ENCODE results near the gene GAB2. TPM values are rescaled to one million over a fixed set of nuclear protein-coding genes. Genes with fewer than 3 reads are reported as not detected.
A peak's percentile ranks its signal among the peaks of the same experiment; 100 is the strongest.

GAB2 gene
- total RNA-seq, 1 donor from 2014 or later: 6.6 TPM

DNA sequence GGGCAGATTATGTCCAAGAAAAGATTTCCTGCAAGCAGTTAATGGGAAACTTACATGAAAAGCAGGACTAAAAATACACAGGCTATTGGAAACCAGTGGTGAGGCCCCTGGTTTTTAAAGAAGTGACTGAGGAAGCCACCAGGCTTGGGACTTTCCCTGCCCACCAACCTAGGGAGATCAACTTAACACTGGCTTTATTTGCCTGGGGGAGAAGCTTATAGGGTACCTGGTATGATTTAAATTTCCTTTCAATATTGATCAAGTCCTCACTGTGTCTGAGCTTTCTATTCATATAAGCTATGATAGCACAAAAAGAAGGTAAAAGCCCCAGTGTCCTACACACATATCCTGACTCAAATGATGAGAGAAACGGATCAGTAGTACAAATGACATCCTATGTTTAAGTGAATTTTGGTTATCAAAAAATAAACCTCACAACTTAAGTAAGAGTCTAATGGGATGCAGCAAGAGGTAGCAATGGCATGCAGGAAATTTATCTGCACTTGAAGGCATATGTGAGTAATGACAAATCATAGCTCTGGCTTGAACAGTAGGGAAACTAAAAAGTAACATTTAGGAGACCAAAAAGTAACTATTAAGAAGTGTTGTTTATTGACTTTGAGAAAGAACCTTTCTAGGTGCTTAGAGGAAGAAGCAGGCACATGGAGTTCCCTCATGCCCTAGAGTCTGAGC is 85.3 kb downstream of the GAB2 start:
- Histone ChIP-seq H3K27me3 (ENCODE audit: control insufficient read depth, insufficient read depth, low read length) (no peaks in the 10 kb centered on the region), H3K36me3 (ENCODE audit: control insufficient read depth, insufficient read depth, low read length) (no peaks in the 10 kb centered on the region), H3K4me3 (ENCODE audit: low read depth, low read length) (no peak overlapping the region)
- TF ChIP-seq, protein P1, sequence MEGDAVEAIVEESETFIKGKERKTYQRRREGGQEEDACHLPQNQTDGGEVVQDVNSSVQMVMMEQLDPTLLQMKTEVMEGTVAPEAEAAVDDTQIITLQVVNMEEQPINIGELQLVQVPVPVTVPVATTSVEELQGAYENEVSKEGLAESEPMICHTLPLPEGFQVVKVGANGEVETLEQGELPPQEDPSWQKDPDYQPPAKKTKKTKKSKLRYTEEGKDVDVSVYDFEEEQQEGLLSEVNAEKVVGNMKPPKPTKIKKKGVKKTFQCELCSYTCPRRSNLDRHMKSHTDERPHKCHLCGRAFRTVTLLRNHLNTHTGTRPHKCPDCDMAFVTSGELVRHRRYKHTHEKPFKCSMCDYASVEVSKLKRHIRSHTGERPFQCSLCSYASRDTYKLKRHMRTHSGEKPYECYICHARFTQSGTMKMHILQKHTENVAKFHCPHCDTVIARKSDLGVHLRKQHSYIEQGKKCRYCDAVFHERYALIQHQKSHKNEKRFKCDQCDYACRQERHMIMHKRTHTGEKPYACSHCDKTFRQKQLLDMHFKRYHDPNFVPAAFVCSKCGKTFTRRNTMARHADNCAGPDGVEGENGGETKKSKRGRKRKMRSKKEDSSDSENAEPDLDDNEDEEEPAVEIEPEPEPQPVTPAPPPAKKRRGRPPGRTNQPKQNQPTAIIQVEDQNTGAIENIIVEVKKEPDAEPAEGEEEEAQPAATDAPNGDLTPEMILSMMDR (IDR thresholded peaks at IDR 0.05; ENCODE audit: insufficient read depth, low read length, severe bottlenecking): no peak
- DNase-seq (ENCODE audit: low read depth): peak; percentile 8
- no peak for FAIRE-seq

- DNase-seq (ENCODE audit: low read depth): no peak
- TF ChIP-seq, protein P1 (IDR thresholded peaks at IDR 0.05; ENCODE audit: insufficient read depth, low read length, severe bottlenecking): no peak
- Histone ChIP-seq H3K36me3 (ENCODE audit: control insufficient read depth, insufficient read depth, low read length) (no peaks in the 10 kb centered on the region), H3K4me3 (ENCODE audit: low read depth, low read length) (no peak overlapping the region), H3K27me3 (ENCODE audit: control insufficient read depth, insufficient read depth, low read length) (no peaks in the 10 kb centered on the region)
- FAIRE-seq: no peak
These were observed 85.9 kb downstream of the GAB2 start for GRCh38 chr11:78331711-78332110.

GRCh38 chr11:78330361-78330760 is 87.3 kb downstream of the GAB2 start:
- TF ChIP-seq, protein P1 (IDR thresholded peaks at IDR 0.05; ENCODE audit: insufficient read depth, low read length, severe bottlenecking): no peak
- no peak for DNase-seq (ENCODE audit: low read depth)
- no peak overlapping the region for H3K4me3 ChIP-seq (ENCODE audit: low read depth, low read length)
- FAIRE-seq: no peak
- no peaks in the 10 kb centered on the region for H3K27me3 ChIP-seq (ENCODE audit: control insufficient read depth, insufficient read depth, low read length)
- no peaks in the 10 kb centered on the region for H3K36me3 ChIP-seq (ENCODE audit: control insufficient read depth, insufficient read depth, low read length)

GRCh38 chr11:78327945-78328344 is 89.7 kb downstream of the GAB2 start:
- H3K27me3 ChIP-seq (ENCODE audit: control insufficient read depth, insufficient read depth, low read length): no peaks in the 10 kb centered on the region

DNA sequence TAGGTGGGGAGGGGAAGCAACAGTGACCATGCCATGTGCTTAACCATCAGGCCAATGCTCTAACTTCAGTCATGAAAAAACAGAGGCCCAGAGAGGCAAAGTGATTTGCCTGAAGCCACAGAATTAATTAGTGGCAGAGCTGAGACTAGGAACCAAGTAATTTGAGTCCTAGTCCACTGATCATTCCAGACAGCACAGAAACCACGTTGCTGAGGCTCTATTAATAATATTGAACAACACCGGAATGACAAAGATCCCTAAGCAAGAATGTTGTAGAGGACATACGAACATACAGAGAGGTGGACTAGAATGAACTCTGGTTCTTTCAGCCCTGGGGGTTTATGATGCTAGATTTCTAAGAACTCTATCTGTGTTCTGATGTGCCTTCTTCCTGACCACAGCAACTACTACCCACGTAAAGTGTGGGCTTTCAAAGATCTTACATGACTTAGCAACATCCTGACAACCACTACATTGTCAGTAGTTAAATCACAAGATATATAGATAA is 92.3 kb downstream of the GAB2 start:
- no peak for FAIRE-seq
- no peak for DNase-seq (ENCODE audit: low read depth)
- Histone ChIP-seq H3K4me3 (ENCODE audit: low read depth, low read length) (no peak overlapping the region), H3K36me3 (ENCODE audit: control insufficient read depth, insufficient read depth, low read length) (no peaks in the 10 kb centered on the region), H3K27me3 (ENCODE audit: control insufficient read depth, insufficient read depth, low read length) (no peaks in the 10 kb centered on the region)
- TF ChIP-seq, protein P1 (IDR thresholded peaks at IDR 0.05; ENCODE audit: insufficient read depth, low read length, severe bottlenecking): no peak

More at GRCh38 chr11:78327945-78328344, 89.7 kb downstream of the GAB2 start:
- Histone ChIP-seq H3K36me3 (ENCODE audit: control insufficient read depth, insufficient read depth, low read length) (no peaks in the 10 kb centered on the region), H3K4me3 (ENCODE audit: low read depth, low read length) (no peak overlapping the region)
- FAIRE-seq: no peak
- TF ChIP-seq, protein P1 (IDR thresholded peaks at IDR 0.05; ENCODE audit: insufficient read depth, low read length, severe bottlenecking): no peak
- DNase-seq (ENCODE audit: low read depth): no peak

DNA sequence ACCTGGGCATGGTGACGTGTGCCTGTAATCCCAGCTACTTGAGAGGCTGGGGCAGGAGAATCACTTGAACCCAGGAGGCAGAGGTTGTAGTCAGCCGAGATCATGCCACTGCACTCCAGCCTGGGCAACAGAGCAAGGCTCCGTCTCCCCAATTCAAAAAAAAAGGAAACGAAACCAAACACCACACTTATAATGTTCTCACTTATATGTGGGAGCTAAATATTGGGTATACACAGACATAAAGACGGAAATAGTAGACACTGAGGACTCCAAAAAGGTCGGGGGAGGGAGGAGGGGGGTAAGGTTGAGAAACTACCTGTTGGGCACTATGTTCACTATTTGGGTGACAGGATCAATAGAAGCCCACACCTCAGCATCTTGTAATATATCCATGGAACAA is 94.3 kb downstream of the GAB2 start:
- no peak for FAIRE-seq

More for the DNA sequence above, 94.3 kb downstream of the GAB2 start:
- H3K4me3 ChIP-seq (ENCODE audit: low read depth, low read length): no peak overlapping the region
- no peak for DNase-seq (ENCODE audit: low read depth)
- H3K36me3 ChIP-seq (ENCODE audit: control insufficient read depth, insufficient read depth, low read length): no peaks in the 10 kb centered on the region
- TF ChIP-seq, protein P1 (IDR thresholded peaks at IDR 0.05; ENCODE audit: insufficient read depth, low read length, severe bottlenecking): no peak
- H3K27me3 ChIP-seq (ENCODE audit: control insufficient read depth, insufficient read depth, low read length): no peaks in the 10 kb centered on the region
